H9 (cell line): ENCODE measurements around the gene EPHB2. TPM values are rescaled to one million over a fixed set of nuclear protein-coding genes. Genes with fewer than 3 reads are reported as not detected.
A peak's percentile ranks its signal among the peaks of the same experiment; 100 is the strongest.

Source experiments
- DNase-seq: peaks from one replicate; pipeline ENCODE4 v3.0.0-alpha.2; 2017
- H2AFZ ChIP-seq: one replicate; pipeline ENCODE4 v1.6.1; 2013; ENCODE audit warnings: mild to moderate bottlenecking, low read length, control low read depth, moderate library complexity
- H2AK5ac ChIP-seq: 2 replicates; pipeline ENCODE4 v1.6.1; 2013; ENCODE audit warnings: low read length, control low read depth, mixed read lengths; ENCODE audit not compliant: insufficient read length
- H2BK120ac ChIP-seq: one replicate; pipeline ENCODE4 v1.6.1; 2013; ENCODE audit warnings: low read depth, mild to moderate bottlenecking, low read length, control low read depth, inconsistent platforms; ENCODE audit not compliant: poor library complexity, severe bottlenecking
- H2BK12ac ChIP-seq: 2 replicates; pipeline ENCODE4 v1.6.1; 2013; ENCODE audit warnings: low read length, control low read depth, mixed read lengths, low read depth; ENCODE audit not compliant: insufficient read length
- H2BK15ac ChIP-seq: 2 replicates; pipeline ENCODE4 v1.6.1; 2013; ENCODE audit warnings: low read depth, low read length, control low read depth
- H2BK20ac ChIP-seq: one replicate; pipeline ENCODE4 v1.6.1; 2013; ENCODE audit warnings: low read depth, mild to moderate bottlenecking, low read length, control low read depth, inconsistent platforms; ENCODE audit not compliant: poor library complexity, severe bottlenecking
- H2BK5ac ChIP-seq: 2 replicates; pipeline ENCODE4 v1.6.1; 2013; ENCODE audit warnings: low read length, control low read depth, mixed read lengths; ENCODE audit not compliant: insufficient read length
- H3K14ac ChIP-seq: 2 replicates; pipeline ENCODE4 v1.6.1; 2013; ENCODE audit warnings: low read length, control low read depth; ENCODE audit not compliant: insufficient read depth
- H3K18ac ChIP-seq: 2 replicates; pipeline ENCODE4 v1.6.1; 2013; ENCODE audit warnings: low read depth, mild to moderate bottlenecking, mixed read lengths, low read length, control low read depth; ENCODE audit not compliant: insufficient read length
- H3K23ac ChIP-seq: 2 replicates; pipeline ENCODE4 v1.6.1; 2013; ENCODE audit warnings: low read length, control low read depth, mixed read lengths, low read depth; ENCODE audit not compliant: insufficient read length
- H3K23me2 ChIP-seq: 2 replicates; pipeline ENCODE4 v1.6.1; 2013; ENCODE audit warnings: low read depth, mild to moderate bottlenecking, mixed read lengths, low read length, control low read depth; ENCODE audit not compliant: insufficient read length, poor library complexity, severe bottlenecking
- H3K27ac ChIP-seq: 2 replicates; pipeline ENCODE4 v1.5.1; 2013; ENCODE audit warnings: low read length, control low read depth, mixed read lengths, low read depth; ENCODE audit not compliant: insufficient read length
- H3K27me3 ChIP-seq: 2 replicates; pipeline ENCODE4 v1.6.1; 2013; ENCODE audit warnings: low read length, control low read depth, inconsistent platforms; ENCODE audit not compliant: insufficient read depth
- H3K4ac ChIP-seq: 2 replicates; pipeline ENCODE4 v1.6.1; 2013; ENCODE audit warnings: low read depth, mild to moderate bottlenecking, control low read depth, inconsistent platforms, low read length, moderate library complexity
- H3K4me1 ChIP-seq: 2 replicates; pipeline ENCODE4 v1.6.1; 2013; ENCODE audit warnings: low read length, control low read depth, inconsistent platforms; ENCODE audit not compliant: insufficient read depth
- H3K4me2 ChIP-seq: 2 replicates; pipeline ENCODE4 v1.6.1; 2013; ENCODE audit warnings: low read length, control low read depth, mixed read lengths; ENCODE audit not compliant: insufficient read length, insufficient read depth
- H3K56ac ChIP-seq: 2 replicates; pipeline ENCODE4 v1.6.1; 2013; ENCODE audit warnings: low read depth, mild to moderate bottlenecking, mixed read lengths, low read length, control low read depth; ENCODE audit not compliant: insufficient read length
- H3K79me1 ChIP-seq: 2 replicates; pipeline ENCODE4 v1.6.1; 2013; ENCODE audit warnings: low read depth, mild to moderate bottlenecking, moderate library complexity, low read length, control low read depth, inconsistent platforms; ENCODE audit not compliant: insufficient read depth, poor library complexity, severe bottlenecking
- H3K79me2 ChIP-seq: 2 replicates; pipeline ENCODE4 v1.6.1; 2013; ENCODE audit warnings: low read length, control low read depth, inconsistent platforms; ENCODE audit not compliant: insufficient read depth
- H3K9ac ChIP-seq: 2 replicates; pipeline ENCODE4 v1.6.1; 2013; ENCODE audit warnings: low read length, control low read depth, mixed read lengths; ENCODE audit not compliant: insufficient read length; ENCODE audit errors: extremely low read depth
- H3K9me3 ChIP-seq: one replicate; pipeline ENCODE4 v1.6.1; 2013; ENCODE audit warnings: low read depth, low read length, inconsistent platforms; ENCODE audit not compliant: control insufficient read depth
- H3T11ph ChIP-seq: one replicate; pipeline ENCODE4 v1.6.1; 2013; ENCODE audit warnings: mild to moderate bottlenecking, low read length, control low read depth, inconsistent platforms
- H4K20me1 ChIP-seq: one replicate; pipeline ENCODE4 v1.6.1; 2013; ENCODE audit not compliant: control insufficient read depth, insufficient read length, insufficient read depth
- H4K5ac ChIP-seq: 2 replicates; pipeline ENCODE4 v1.6.1; 2013; ENCODE audit warnings: low read depth, mild to moderate bottlenecking, mixed read lengths, low read length, control low read depth; ENCODE audit not compliant: insufficient read length
- H4K8ac ChIP-seq: replicated peaks from 2 replicates; pipeline ENCODE4 v1.6.1; 2013; ENCODE audit warnings: low read length, control low read depth, mixed read lengths, low read depth; ENCODE audit not compliant: insufficient read length
- H4K91ac ChIP-seq: 2 replicates; pipeline ENCODE4 v1.6.1; 2013; ENCODE audit warnings: low read depth, mild to moderate bottlenecking, moderate library complexity, mixed read lengths, low read length, control low read depth; ENCODE audit not compliant: insufficient read length
- H3K27ac Mint-ChIP-seq, 3 experiments: 2 replicates in 2 of 3; 3 replicates in 1 of 3; pipeline ENCODE4 v1.8.0; 2020 to 2021; ENCODE audit warnings: mixed read lengths in 3 of 3, mild to moderate bottlenecking in 1 of 3, moderate library complexity in 1 of 3
- H3K27me3 Mint-ChIP-seq: 2 replicates; pipeline ENCODE4 v1.8.0; 2021; ENCODE audit warnings: low read depth, mild to moderate bottlenecking, moderate library complexity, mixed read lengths
- H3K36me3 Mint-ChIP-seq, 3 experiments: 2 replicates in 2 of 3; 3 replicates in 1 of 3; pipeline ENCODE4 v1.8.0; 2020 to 2021; ENCODE audit warnings: low read depth in 3 of 3, mixed read lengths in 3 of 3; ENCODE audit not compliant: insufficient read depth in 1 of 3
- H3K4me1 Mint-ChIP-seq, 2 experiments: 2 replicates each; pipeline ENCODE4 v1.8.0; 2020; ENCODE audit warnings: mixed read lengths in 2 of 2
- H3K4me3 Mint-ChIP-seq, 2 experiments: 2 replicates in 1 of 2; 3 replicates in 1 of 2; pipeline ENCODE4 v1.8.0; 2020 to 2021; ENCODE audit warnings: mild to moderate bottlenecking in 2 of 2, mixed read lengths in 2 of 2, moderate library complexity in 1 of 2
- H3K9me3 Mint-ChIP-seq, 2 experiments: 2 replicates in 1 of 2; 3 replicates in 1 of 2; pipeline ENCODE4 v1.8.0; 2020; ENCODE audit warnings: mild to moderate bottlenecking in 2 of 2, mixed read lengths in 2 of 2, moderate library complexity in 1 of 2
- WGBS: extraction: QIAGEN DNeasy Blood & Tissue Kit; methylation state at CpG from one replicate; pipeline ENCODE4 v1.1.7; 2013; ENCODE audit warnings: missing lambda C conversion rate, low lambda C conversion rate, mixed read lengths; ENCODE audit not compliant: insufficient read length; ENCODE audit errors: extremely low coverage; 5-methylcytosine and 5-hydroxymethylcytosine counted together
- total RNA-seq: library from RNA; stranded (reverse); gene quantifications from 2 replicates; pipeline ENCODE4 v1.2.1, GENCODE V29; 2021
- TF ChIP-seq, protein P1 (sequence below): fragments of 200-600 bp; sonication (generic); conservative IDR thresholded peaks from 3 replicates; pipeline ENCODE4 v1.8.0; 2021; ENCODE audit warnings: antibody characterized with exemption, mild to moderate bottlenecking

EPHB2 gene
- total RNA-seq, 1 experiment from 2014 or later: 9.5 TPM

DNA sequence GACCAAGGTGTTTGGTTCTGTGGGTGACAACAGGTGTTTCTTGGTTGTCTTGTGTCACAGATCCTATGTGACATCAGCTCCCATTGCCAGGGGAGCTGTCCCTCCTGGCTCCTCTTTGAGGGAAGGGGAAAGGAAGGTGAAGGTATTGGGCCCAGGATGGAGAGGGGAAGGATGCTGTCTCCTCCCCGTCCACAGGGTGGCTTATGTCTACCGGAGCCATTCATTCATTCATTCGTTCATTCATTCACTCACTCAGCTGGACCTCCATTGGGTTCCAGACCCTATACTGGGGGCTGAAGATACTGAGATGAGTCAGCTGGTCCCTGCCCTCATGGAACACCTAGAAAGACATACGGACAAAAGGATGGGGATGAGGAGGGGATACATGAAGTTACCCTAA, 38.9 kb downstream of the EPHB2 start:
- Histone ChIP-seq H4K5ac (no peak overlapping the region), H3T11ph (no peak overlapping the region), H3K4me2 (no peak overlapping the region), H4K20me1 (no peaks in the 10 kb centered on the region), H4K8ac (no peak overlapping the region), H2BK120ac (no peak overlapping the region), H2BK20ac (no peak overlapping the region), H3K9me3 (no peaks in the 10 kb centered on the region), H2BK12ac (no peak overlapping the region), H3K56ac (no peak overlapping the region), H2AFZ (no peak overlapping the region), H2BK15ac (no peak overlapping the region), H3K23ac (no peak overlapping the region), H3K4me1 (no peaks in the 10 kb centered on the region), H3K79me2 (no peaks in the 10 kb centered on the region), H3K18ac (no peak overlapping the region), H3K79me1 (no peaks in the 10 kb centered on the region), H3K14ac (no peak overlapping the region), H2BK5ac (no peak overlapping the region), H2AK5ac (no peak overlapping the region), H3K23me2 (no peaks in the 10 kb centered on the region), H3K9ac (no peak overlapping the region), H3K4ac (no peak overlapping the region), H3K27ac (no peak overlapping the region), H3K27me3 (no peaks in the 10 kb centered on the region), H4K91ac (no peak overlapping the region)
- Mint-ChIP-seq H3K27me3 (no peaks in the 10 kb centered on the region), H3K9me3 (no peaks in the 10 kb centered on the region), H3K27ac (no peak overlapping the region), H3K4me1 (peaks cover 8 to 25% of the 10 kb centered on the region in 2 experiments), H3K36me3 (no peaks in the 10 kb centered on the region), H3K4me3 (no peak overlapping the region)
- no CpG with 5 or more reads among the region's 4 CpGs for WGBS
- TF ChIP-seq, protein P1, sequence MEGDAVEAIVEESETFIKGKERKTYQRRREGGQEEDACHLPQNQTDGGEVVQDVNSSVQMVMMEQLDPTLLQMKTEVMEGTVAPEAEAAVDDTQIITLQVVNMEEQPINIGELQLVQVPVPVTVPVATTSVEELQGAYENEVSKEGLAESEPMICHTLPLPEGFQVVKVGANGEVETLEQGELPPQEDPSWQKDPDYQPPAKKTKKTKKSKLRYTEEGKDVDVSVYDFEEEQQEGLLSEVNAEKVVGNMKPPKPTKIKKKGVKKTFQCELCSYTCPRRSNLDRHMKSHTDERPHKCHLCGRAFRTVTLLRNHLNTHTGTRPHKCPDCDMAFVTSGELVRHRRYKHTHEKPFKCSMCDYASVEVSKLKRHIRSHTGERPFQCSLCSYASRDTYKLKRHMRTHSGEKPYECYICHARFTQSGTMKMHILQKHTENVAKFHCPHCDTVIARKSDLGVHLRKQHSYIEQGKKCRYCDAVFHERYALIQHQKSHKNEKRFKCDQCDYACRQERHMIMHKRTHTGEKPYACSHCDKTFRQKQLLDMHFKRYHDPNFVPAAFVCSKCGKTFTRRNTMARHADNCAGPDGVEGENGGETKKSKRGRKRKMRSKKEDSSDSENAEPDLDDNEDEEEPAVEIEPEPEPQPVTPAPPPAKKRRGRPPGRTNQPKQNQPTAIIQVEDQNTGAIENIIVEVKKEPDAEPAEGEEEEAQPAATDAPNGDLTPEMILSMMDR: peak; percentile 41; the same call in 2 of the 3 replicates
- DNase-seq: no peak
